ENCODE measurements around the gene F2.

F2 gene

GRCh38 chr11:46725338-46726205, 6.6 kb downstream of the F2 start:
- no peak overlapping the region for H3K4me3 ChIP-seq (replicated peaks; ENCODE audit: insufficient read depth, low read length)
- H3K27me3 ChIP-seq (ENCODE audit: insufficient read depth, poor library complexity, severe bottlenecking): no peaks in the 10 kb centered on the region
- TF ChIP-seq POLR2AphosphoS5 (IDR thresholded peaks at IDR 0.05; ENCODE audit: low read depth): no peak
- TF ChIP-seq, protein P1, sequence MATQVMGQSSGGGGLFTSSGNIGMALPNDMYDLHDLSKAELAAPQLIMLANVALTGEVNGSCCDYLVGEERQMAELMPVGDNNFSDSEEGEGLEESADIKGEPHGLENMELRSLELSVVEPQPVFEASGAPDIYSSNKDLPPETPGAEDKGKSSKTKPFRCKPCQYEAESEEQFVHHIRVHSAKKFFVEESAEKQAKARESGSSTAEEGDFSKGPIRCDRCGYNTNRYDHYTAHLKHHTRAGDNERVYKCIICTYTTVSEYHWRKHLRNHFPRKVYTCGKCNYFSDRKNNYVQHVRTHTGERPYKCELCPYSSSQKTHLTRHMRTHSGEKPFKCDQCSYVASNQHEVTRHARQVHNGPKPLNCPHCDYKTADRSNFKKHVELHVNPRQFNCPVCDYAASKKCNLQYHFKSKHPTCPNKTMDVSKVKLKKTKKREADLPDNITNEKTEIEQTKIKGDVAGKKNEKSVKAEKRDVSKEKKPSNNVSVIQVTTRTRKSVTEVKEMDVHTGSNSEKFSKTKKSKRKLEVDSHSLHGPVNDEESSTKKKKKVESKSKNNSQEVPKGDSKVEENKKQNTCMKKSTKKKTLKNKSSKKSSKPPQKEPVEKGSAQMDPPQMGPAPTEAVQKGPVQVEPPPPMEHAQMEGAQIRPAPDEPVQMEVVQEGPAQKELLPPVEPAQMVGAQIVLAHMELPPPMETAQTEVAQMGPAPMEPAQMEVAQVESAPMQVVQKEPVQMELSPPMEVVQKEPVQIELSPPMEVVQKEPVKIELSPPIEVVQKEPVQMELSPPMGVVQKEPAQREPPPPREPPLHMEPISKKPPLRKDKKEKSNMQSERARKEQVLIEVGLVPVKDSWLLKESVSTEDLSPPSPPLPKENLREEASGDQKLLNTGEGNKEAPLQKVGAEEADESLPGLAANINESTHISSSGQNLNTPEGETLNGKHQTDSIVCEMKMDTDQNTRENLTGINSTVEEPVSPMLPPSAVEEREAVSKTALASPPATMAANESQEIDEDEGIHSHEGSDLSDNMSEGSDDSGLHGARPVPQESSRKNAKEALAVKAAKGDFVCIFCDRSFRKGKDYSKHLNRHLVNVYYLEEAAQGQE (IDR thresholded peaks at IDR 0.05; ENCODE audit: insufficient replicate concordance, low read depth): no peak
- TF ChIP-seq, protein P2, sequence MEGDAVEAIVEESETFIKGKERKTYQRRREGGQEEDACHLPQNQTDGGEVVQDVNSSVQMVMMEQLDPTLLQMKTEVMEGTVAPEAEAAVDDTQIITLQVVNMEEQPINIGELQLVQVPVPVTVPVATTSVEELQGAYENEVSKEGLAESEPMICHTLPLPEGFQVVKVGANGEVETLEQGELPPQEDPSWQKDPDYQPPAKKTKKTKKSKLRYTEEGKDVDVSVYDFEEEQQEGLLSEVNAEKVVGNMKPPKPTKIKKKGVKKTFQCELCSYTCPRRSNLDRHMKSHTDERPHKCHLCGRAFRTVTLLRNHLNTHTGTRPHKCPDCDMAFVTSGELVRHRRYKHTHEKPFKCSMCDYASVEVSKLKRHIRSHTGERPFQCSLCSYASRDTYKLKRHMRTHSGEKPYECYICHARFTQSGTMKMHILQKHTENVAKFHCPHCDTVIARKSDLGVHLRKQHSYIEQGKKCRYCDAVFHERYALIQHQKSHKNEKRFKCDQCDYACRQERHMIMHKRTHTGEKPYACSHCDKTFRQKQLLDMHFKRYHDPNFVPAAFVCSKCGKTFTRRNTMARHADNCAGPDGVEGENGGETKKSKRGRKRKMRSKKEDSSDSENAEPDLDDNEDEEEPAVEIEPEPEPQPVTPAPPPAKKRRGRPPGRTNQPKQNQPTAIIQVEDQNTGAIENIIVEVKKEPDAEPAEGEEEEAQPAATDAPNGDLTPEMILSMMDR (IDR thresholded peaks at IDR 0.05; ENCODE audit: insufficient read depth, low read length): no peak
- no peak for TF ChIP-seq SPI1 (IDR thresholded peaks at IDR 0.05; ENCODE audit: borderline replicate concordance, low read depth)
- H3K27ac ChIP-seq (replicated peaks): no peak overlapping the region
- DNase-seq (ENCODE audit: low read depth in 1 of 2, low spot score in 1 of 2): no peak

GRCh38 chr11:46726206-46726862, 7.3 kb downstream of the F2 start:
- Histone ChIP-seq H3K27me3 (ENCODE audit: insufficient read depth, poor library complexity, severe bottlenecking) (no peaks in the 10 kb centered on the region), H3K27ac (replicated peaks) (no peak overlapping the region), H3K4me3 (replicated peaks; ENCODE audit: insufficient read depth, low read length) (no peak overlapping the region)
- TF ChIP-seq POLR2AphosphoS5 (IDR thresholded peaks at IDR 0.05; ENCODE audit: low read depth): no peak
- no peak for TF ChIP-seq SPI1 (IDR thresholded peaks at IDR 0.05; ENCODE audit: borderline replicate concordance, low read depth)
- DNase-seq (ENCODE audit: low read depth in 1 of 2, low spot score in 1 of 2): no peak

DNA sequence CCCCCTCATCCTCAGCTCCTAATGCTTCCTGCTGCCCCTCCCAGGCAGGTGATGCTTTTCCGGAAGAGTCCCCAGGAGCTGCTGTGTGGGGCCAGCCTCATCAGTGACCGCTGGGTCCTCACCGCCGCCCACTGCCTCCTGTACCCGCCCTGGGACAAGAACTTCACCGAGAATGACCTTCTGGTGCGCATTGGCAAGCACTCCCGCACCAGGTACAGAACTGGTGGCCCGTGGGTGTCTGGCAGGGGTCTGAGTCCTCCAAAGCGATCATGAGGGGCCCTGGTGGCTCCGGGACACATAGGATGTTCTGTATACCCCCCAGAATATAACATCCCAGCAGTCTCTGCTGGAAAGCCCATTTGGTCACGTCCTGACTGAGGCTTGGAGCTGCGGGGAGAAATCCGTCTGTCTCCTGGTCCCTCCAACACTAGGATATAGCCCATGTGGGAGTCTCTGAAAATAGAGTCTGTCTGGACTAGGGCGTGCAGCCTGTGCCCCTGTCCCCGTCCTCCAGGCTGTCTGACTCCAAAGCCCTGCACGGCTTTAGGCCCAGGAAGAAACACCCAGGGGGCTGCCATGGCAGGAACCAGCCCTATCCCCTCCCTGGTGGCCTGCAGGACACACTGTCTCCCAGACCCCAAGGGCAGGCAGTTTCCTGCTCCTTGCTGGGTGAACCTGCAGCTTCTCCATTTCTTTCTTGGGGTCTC, 9.1 kb downstream of the F2 start:
- H3K4me3 ChIP-seq (replicated peaks; ENCODE audit: insufficient read depth, low read length): no peak overlapping the region
- no peak overlapping the region for H3K27ac ChIP-seq (replicated peaks)
- no peak for DNase-seq (ENCODE audit: low read depth in 1 of 2, low spot score in 1 of 2)
- TF ChIP-seq SPI1 (IDR thresholded peaks at IDR 0.05; ENCODE audit: borderline replicate concordance, low read depth): no peak
- TF ChIP-seq, protein P1 (IDR thresholded peaks at IDR 0.05; ENCODE audit: insufficient replicate concordance, low read depth): no peak
- no peak for TF ChIP-seq POLR2AphosphoS5 (IDR thresholded peaks at IDR 0.05; ENCODE audit: low read depth)
- TF ChIP-seq, protein P2 (IDR thresholded peaks at IDR 0.05; ENCODE audit: insufficient read depth, low read length): no peak
- no peak for TF ChIP-seq GABPA (IDR thresholded peaks at IDR 0.05; ENCODE audit: low read depth)
- no peaks in the 10 kb centered on the region for H3K27me3 ChIP-seq (ENCODE audit: insufficient read depth, poor library complexity, severe bottlenecking)

DNA sequence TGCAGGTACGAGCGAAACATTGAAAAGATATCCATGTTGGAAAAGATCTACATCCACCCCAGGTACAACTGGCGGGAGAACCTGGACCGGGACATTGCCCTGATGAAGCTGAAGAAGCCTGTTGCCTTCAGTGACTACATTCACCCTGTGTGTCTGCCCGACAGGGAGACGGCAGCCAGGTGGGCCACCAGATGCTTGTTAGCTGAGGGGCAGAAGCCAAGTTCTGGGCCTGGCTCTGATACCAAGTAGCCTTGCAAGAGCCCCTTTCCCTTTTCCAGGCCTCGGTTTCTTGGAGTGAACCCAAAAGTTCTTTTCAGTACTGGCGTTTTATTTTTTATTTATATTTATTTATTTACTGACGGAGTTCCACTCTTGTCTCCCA, 9.6 kb downstream of the F2 start:
- no peak for TF ChIP-seq SPI1 (IDR thresholded peaks at IDR 0.05; ENCODE audit: borderline replicate concordance, low read depth)
- no peak for TF ChIP-seq POLR2AphosphoS5 (IDR thresholded peaks at IDR 0.05; ENCODE audit: low read depth)
- TF ChIP-seq, protein P1 (IDR thresholded peaks at IDR 0.05; ENCODE audit: insufficient replicate concordance, low read depth): no peak
- TF ChIP-seq GABPA (IDR thresholded peaks at IDR 0.05; ENCODE audit: low read depth): no peak
- TF ChIP-seq, protein P2 (IDR thresholded peaks at IDR 0.05; ENCODE audit: insufficient read depth, low read length): no peak
- no peaks in the 10 kb centered on the region for H3K27me3 ChIP-seq (ENCODE audit: insufficient read depth, poor library complexity, severe bottlenecking)
- no peak overlapping the region for H3K27ac ChIP-seq (replicated peaks)
- no peak for DNase-seq (ENCODE audit: low read depth in 1 of 2, low spot score in 1 of 2)
- no peak overlapping the region for H3K4me3 ChIP-seq (replicated peaks; ENCODE audit: insufficient read depth, low read length)
